Vagina (tissue), 2 donors: ENCODE results near the gene AMMECR1.

Experiments used
- CTCF ChIP-seq, 3 experiments: fragments of 450-650 bp in 2 of 3; fragments of 200-600 bp in 1 of 3; sonication (generic) in 1 of 3; IDR thresholded peaks; one replicate each; pipeline ENCODE4 v1.5.1; 2017 to 2019; ENCODE audit warnings: antibody characterized with exemption in 3 of 3, mild to moderate bottlenecking in 2 of 3, moderate library complexity in 2 of 3
- POLR2AphosphoS5 ChIP-seq, 2 donors: sonication (generic); formaldehyde crosslinking; IDR thresholded peaks; one replicate each; pipeline ENCODE4 v1.9.0; 2017; ENCODE audit warnings: antibody characterized with exemption in 2 of 2, mild to moderate bottlenecking in 2 of 2, low read depth in 1 of 2; ENCODE audit not compliant: insufficient read depth in 1 of 2

GRCh38 chrX:110320381-110320987 is 2.6 kb upstream of the AMMECR1 start:
- no peak for TF ChIP-seq POLR2AphosphoS5 (IDR thresholded peaks at IDR 0.05; ENCODE audit: insufficient read depth in 1 of 2, low read depth in 1 of 2)
- no peak for TF ChIP-seq CTCF (IDR thresholded peaks at IDR 0.05)
